NCI-H1930 (cell line): ENCODE results near the gene NKX2-2.

Source experiments
- DNase-seq, 2 experiments: peaks; one replicate each; lab custom pipeline; 2025; lab: John Stamatoyannopoulos, UW

Gene NKX2-2

DNA sequence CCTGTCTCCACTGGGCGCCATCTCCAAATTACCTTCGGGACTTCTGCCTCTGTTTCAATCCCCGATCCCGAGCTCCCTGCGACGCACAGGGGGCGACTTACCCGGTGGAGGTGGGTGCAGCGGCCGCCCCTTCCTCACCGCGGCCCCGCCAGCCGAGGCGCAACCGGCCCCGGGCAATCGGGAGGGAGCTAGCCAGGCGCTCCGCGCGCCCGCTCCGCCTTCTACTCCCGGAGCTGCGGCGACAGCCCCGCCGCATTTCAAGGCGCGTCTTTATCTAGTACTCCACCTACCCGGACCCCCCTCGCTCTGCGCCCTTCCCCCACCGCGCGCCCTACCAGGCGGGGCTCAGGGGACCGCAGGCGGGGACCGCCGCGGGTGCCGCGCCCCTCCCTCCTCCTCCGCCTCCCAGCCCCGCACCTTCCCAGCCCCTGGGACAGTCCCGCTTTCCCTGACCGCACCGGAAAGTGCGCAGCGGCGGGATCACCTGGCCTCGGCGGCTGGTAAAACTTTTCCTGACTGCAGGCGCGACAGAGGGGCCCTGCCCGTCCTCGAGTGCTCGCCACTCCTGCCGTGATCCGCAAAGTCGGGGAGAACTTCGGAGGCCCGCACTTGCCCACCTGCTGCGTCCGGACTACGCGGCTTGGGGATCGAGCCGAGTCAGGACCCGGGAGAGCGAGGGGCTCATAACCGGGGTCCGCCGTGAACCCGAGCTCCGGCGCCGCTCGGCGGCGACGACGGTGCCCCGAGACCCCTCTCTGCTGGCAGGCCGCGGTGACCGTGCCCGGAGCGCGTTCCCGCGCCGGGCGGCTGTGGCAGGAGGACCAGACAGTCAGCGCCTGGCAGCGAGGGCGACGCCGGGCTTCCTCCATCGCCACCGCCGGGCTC, 8.0 kb upstream of the NKX2-2 start:
- no peak for DNase-seq

DNA sequence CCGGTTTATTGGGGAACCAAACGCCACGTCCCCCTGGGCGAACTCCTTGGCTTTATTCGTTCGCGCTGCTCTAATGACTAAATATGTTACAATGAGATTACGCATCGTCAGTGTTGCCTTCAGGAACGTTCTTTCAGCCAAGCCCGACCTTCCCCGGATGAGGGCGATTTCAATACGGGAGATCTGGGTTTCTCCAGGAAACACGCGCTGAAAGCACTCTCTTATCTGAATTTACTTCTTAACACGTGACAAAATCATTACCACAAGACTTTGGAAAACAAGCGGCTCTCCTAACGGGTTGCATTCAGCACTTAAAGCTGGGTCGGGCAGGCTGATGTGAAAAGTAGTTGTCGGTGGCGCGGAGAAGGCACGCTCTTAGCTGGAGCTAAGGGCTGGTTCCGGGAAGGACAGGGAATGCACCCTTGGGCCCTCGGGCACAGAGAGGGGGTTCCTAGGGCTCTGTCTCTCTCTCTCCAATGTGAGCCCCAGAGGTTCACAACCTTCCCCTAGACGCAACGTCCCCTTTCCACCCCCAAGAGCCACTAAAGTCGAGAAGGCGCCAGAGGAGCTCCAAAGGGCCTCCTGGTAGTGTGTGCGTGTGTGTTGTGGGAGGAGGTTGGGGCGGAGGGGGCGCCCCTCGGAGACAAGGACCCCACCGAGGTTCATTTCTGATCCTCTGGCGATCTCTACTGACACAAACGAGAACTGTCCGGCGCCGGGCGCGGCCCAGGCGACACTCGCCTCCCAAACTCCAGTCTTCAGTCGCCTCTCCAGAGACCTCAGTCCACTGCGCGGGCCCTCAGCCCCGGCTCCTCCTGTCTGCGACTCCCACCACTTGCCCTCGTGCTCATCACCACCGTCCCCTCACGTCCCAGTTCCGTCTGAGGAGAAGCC, 7.1 kb upstream of the NKX2-2 start:
- DNase-seq, result peak in 1 of 2 experiments; percentile 25

DNA sequence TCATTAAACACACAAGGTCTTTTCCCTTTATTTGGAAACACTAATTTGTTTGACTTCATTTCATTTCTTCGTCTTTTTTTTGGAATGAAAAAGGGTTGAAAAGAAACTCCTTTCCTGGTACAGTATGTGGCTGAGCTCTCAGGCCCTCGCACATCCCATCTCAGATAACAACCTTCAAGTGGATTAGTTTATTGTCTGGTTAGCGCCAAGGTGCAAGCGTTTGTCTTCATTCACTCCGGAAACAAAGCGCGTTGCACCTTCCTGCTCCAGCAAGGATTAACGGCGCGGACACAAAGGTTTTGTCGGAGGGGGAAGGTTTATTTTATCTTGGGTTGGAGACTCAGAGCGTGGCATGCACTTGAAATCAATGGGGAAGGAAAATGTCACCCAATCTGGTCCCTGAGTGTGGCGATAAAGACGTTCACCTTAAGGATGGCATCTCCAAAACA, 5.3 kb upstream of the NKX2-2 start:
- no peak for DNase-seq

DNA sequence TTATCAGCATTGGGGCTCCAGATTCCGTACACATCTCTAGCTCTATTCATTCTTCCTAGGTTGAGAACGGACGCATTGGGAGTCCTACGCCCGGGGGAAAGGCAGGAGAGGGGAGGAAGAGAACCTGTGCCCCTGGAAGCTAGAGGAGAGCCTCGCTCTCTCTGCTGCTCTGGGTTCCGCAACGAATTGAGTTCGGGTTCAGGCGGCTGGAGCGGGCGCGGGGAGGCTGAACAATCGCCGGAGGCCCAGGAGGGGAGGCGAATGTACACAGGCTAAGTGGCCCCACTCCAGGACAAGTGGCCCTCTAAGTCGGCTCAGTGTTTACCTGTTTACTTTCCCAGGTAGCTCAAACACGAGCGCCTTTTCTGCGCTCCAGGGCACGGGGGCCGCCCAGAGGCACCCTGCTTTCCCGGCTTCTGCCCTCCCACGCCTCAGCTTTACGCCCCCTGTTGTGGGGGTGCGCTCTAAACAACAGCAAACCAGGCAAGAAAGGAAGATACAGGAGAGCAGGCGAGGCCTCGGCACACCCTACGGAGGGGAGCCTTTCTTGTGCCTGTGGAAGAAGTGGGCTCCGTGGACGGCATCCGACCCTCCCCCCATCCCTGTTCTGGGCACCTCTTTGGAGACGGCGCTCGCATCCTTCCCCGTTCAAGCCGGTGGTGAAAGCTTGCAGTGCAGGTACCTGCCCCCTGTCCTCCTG, 4.6 kb upstream of the NKX2-2 start:
- DNase-seq, result no peak

DNA sequence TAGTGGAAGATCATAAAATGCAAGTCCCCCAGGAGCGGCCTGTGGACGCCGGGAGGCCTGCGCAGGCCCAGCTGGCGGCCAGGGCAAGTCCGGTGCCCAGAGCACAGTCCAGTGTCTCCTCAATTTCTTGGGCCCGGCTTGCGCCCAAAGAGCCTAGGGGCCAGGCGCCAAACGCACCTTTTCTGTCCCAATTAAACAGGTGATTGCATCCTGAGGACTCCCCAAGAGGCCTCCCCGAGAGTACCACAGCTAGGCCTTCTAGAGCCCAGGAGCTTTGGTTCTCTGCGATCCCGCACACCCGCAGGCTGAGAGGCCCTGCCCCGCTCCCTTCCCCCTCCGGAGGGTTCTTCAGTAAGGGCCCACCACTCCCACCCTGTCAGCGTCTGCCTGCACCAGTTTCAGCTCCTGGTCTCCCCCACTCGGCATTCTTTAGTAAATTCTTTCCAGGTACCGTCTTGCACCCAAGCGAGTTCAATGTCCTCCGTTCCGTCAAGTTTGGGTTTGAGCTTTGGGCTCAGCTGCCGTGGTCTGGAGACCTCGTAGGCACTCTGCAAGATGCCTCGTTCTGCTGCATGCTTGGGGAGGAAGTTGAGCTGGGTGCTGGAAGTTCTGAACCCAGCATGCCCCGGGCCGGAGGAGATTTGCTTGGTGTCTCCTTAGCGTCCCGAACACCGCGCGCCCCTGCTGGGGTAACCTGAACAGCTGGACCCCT, 3.9 kb upstream of the NKX2-2 start:
- no peak for DNase-seq

DNA sequence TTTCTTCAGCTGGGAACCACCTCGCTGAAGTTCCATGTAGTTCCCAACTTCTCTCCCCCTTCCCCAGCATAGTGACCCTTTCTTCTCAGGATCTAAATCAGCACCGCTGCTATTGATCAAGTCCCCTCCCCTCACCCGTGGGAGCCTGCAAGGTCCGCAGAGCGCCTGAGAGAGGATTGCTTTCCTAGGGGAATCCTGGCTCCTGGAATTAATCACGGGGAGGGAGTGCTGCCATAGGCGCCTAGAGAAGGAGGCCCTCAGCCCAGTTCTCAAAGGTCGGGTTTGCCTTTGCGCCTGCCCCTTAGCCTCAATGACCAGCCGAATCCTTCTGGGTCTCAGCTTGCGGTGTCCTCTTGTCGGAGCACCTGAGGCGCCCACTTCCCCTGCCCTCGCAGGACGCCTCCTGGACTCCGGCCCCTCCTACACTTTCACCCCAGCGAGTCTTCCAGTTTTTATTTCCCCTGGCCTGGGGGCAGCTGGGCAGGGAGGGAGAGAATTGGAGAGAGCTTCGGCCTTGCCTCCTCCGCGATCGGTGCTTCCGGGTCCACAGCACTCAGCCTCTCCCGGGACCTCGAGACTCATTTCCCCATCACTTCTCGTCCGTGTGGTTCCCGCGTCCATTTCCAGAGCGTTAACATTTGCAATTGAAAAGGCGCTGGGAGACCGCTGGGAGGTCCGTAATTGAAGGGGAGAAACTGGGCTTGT, 3.1 kb upstream of the NKX2-2 start:
- DNase-seq, result no peak

DNA sequence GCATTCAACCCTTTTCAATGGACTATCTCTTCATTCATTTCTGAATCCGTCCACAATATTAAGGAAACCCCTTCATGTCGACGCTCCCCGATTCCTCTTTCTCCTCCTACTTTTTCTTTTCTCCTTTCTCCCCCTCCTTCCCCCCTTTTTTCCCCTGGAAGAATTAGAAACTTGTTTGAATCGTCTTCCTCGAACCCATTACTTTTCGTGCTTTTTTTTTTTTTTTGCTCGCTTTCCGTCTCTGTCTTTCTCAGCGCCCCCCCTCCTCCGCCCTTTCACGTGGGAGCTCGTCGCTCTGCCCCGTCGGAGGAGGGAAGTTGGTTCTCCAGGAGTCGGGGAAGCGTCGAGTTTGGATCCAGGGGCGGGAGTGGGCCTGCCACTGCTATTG, 2.3 kb upstream of the NKX2-2 start:
- DNase-seq, result no peak

DNA sequence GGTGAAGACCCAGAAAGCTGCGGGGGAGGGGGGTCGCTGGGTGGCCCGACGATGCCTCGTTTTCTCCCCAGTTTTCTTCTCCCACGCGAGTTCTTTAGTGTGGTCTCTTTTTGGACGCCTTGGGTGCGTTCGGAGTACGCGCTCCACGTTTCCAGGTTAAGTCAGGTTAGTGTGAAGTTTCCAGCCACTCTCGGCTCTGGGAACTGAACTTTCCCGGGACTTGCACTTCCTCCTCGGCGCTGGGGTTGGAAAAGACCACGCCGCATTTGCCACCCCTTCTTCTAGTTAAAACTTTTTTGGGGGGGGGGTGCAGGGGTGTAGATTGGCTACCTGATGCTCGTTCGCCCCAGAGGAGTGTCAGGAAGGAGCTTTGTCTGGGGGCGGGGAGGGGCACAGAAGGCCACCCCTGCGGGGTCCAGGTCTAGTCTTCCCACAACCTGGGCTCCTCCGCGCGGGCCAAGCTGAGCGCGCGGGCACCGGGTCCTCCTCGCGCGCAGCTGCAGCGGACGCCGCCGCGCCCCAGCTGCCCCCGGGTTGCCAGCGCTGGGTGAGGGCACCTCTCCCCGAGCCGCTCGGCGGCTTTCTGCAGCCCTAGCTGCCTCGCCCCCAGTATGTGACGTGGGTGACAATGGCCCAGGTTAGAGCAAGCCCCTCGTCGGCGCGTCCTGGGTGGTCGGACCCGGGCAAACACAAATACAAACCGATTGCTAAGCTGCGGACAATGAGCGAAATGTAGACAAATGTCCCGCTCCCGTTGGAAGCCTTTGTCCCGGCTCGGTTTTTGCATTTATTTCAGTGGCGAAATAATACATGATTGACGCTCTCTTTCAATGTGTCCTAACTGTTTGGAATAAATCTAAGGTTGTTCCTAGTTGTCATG, 1.7 kb upstream of the NKX2-2 start:
- DNase-seq, result no peak

DNA sequence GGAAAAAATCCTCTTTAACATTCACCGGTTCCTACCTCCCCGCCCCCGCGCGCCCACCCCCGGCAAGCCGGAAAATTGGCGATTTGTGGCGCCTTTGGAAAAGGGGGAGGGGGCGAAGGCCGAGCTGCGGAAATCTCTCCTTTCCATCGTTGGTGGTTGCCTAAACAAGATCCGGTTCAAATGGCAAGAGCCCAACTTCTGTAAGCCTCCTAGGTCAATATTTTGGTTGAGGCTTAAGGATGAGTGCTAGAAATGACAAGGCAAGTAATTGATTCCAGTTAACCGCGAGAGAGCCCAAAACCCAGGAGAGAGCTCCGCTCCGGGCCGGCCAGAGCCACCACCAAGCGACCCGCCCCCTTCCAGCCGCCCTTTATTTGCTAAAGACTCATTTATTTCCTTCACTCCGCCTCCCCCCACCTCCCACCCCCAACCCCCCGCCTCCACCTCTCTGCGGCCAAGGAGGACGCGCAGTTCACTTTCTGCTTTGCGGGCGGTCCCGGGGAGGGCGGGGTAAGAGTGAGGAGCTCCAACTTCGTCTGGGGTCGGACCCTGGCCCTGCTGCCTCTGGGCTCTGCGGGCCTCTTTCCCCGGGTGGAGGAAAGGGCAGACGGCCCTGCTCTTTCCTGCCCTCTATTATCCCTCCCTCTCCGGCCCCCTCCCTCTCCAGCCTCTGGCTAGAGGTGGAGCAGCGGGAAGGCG, 838 bp upstream of the NKX2-2 start:
- DNase-seq, result no peak

DNA sequence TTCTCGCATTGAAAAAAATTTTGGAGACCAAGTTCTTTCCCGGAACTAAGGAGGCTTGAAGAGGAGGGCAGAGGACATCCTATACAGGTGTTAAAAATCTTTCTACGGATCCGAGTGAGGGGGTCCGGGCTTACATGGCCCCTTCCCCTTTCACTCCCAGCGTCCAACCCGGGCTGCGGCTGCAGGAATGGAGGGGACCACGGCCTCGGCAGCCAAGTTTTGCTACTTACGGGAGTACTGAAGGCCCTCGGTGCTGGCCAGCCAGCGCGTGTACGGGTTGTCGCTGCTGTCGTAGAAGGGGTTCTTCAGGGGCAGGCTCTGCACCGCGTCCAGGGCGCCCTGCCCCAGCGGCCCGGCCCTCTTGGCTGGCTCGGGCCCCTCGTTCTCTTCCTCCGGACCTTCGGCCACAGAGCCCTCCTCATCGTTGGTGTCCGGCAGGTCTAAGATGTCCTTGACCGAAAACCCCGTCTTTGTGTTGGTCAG, 642 bp downstream of the NKX2-2 start:
- no peak for DNase-seq

DNA sequence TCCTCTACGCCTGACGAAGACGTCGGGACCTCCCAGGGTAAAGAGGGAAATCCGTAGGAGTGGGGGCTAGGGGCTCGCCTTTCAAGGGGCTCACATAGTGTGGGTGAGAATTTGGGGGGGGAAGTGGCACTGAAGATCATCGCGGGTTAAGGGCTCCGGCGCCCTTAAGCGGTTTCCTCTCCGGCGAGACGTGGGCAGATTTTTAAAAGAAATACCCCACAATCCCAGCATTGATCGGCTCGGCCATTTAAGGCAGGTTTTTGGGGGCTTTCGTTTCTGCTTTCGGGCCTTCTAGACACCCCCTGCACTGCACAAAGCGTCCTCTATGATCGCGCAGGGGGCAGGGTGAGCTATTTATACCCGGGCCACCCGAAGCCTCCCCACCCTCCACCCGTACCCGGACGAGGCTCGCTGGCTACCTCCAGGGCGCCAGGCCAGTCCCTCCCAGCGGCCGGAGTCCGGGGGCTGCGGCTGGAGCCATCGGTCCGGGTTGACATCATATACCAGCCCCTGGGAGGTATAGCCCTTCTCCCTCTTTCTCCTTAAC, 1.2 kb downstream of the NKX2-2 start:
- no peak for DNase-seq

DNA sequence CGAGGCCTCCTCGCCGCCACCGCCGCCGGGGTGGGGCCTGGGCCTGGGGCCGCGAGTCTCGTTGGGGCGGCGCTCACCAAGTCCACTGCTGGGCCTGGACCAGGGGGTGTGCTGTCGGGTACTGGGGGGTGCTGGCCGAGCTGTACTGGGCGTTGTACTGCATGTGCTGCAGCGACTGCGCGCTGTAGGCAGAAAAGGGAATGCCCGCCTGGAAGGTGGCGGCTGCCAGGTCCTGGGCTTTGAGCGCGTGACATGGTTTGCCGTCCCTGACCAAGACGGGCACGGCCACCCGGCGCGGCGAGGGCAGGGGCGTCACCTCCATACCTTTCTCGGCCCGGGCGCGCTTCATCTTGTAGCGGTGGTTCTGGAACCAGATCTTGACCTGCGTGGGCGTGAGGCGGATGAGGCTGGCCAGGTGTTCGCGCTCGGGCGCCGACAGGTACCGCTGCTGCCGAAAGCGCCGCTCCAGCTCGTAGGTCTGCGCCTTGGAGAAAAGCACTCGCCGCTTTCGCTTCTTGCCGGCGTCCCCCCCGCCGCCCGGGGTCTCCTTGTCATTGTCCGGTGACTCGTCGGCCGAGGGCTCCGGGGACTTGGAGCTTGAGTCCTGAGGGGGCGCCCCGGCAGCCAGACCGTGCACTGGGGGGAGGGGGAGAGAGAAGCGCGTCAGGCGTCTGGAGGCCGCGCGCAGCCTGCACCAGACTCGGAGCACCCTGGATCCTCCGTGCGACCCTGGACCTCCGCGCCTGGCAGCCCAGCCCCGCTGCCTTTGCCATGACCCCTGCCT, 1.8 kb downstream of the NKX2-2 start:
- DNase-seq, result no peak

DNA sequence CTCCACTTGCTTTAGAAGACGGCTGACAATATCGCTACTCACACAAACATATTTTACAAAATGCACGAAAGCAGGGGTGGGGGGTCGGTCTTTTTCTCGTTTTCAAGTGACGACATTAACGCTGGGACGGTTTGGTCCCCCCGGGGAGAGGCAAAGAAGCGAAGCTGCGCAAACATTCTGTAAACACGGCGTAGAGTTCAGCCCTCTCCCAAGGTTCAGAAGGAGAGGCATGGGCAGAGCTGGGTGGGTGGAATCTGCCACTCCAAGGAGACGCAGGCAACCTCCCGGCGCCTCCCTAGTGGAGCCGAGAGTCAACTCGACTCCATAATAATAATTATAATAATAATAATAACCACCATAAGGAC, 2.4 kb downstream of the NKX2-2 start:
- no peak for DNase-seq

DNA sequence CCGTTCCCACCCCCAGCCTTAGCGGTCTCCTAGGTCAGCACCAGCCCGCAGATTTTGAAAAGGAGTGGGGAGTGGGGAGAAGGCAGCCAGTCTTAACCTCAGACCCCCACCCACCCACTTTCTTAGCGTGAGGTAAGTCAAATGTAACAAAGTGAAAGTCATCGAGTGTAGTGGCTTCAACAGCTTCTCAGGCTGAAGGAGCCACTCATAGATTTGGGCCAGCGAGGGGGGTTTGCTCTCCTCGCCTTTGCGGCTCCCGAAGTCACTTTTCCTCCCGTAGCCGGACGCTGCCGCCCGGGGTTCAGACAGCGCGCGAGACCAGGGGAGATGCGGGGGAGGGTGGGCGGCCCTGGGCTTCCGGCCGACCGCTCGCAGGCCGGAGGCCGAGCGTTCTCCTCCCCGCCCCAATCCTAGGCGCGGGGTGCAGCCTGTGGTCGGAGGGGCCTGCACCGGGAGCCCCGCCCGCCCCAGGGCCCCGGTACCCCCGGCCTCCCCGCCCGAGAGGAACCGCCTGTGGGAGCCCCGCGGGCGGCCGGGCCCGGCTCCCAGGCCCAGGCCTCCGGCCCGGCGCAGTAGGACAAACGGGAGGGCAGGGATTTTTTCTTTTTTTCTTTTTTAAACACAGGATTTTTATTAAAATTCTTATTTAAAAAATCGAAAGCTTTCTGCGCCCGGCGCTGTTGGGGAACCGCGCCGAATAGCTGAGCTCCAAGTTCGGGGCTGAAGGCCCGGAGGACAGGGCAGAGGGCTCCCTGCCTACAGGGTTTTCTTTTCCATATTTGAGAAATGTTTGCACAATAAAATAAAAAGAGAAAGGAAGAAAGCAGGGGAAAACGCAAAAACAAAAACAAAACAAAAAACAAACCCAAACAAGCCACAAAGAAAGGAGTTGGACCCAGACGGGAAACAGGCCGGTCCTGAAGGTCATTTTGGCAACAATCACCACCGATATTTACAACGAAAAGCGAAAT, 3.2 kb downstream of the NKX2-2 start:
- DNase-seq, result no peak

DNA sequence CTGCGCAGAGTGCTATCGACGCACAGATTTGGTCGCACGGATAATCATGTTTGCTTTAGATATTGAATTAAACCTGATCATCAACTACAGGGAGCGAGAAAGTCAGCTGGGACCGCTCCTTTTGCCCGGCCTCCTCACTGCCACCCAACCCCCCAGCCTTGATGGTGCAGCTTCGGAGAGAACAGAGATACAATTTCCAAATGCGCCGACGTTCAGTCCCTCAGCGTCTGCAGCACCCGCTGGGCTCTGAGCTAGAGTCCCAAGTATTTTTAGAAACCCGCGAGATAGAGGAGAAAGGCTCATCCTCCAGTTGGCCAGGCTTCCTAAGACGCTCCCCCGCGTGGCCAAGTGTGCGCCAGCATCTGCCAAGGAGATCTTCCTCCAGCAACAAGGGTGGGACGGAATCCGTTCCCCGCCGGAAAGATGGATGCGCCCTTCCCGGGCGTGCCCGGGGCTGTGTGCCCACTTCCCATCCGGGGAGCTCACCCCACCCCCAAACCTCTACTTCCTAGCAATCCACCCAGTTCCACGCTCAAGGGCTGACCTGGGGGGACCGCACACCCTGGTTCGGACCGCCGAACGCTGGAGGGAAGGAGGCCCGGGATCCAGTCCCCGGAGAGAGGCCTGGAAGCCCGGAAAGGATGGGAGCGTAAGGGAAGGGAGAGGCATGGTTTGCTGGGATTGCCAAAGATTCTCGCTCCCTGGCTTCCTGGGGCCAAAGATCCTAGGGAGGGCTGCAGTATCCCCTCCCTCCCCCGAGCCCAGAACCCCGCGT, 4.1 kb downstream of the NKX2-2 start:
- no peak for DNase-seq

DNA sequence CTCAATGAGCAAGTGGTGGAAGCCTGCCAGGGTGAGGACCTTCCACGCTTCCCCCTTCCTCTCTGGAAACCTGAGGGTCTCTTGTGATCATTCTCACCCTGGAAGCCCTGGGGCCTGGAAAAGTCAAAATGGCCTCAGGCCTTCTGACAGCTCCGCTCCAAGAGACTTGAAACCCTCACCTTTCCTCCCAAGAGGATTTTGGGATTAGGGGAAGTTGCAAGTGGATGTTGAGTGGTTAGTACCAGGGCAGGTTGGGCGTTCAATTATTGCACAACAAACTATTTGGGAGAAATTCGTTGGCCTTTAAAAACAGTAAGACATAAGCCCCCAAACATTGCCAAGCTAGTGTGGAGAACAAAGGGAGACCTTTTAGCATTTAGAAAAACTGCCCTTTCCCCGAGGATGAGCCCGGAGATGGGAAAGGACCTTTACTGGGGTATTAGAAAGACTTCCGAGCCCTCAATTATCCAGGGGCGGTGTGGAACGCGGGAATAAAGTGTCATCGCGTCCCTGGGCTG, 4.7 kb downstream of the NKX2-2 start:
- no peak for DNase-seq
